Hepatocyte (in vitro differentiated cells): ENCODE data around the gene NOSIP.

Source experiments
- CTCF ChIP-seq: fragments of 200-600 bp; sonication (generic); IDR thresholded peaks from 2 replicates; pipeline ENCODE4 v1.5.1; 2016; ENCODE audit warnings: antibody characterized with exemption, mild to moderate bottlenecking; ENCODE audit not compliant: poor library complexity
- EZH2 ChIP-seq: fragments of 200-600 bp; sonication (generic); IDR thresholded peaks from 2 replicates; pipeline ENCODE4 v1.6.1; 2016; ENCODE audit warnings: antibody characterized with exemption, mild to moderate bottlenecking, borderline replicate concordance
- EZH2phosphoT487 ChIP-seq: fragments of 200-600 bp; sonication (generic); IDR thresholded peaks from one replicate; pipeline ENCODE4 v1.6.1; 2018; ENCODE audit warnings: antibody characterized with exemption, mild to moderate bottlenecking, low read depth, moderate library complexity; ENCODE audit not compliant: unreplicated experiment, severe bottlenecking

- TF ChIP-seq EZH2 (no peak), CTCF (no peak), EZH2phosphoT487 (no peak)
These were observed 14.0 kb upstream of the NOSIP start for GRCh38 chr19:49594157-49594992.
